GM23338 (cell line): ENCODE data around the gene DRD2. TPM values are rescaled to one million over a fixed set of nuclear protein-coding genes. Genes with fewer than 3 reads are reported as not detected.

ENCODE experiments used
- CTCF ChIP-seq, 2 experiments: fragments of 200-600 bp in 1 of 2; sonication (generic) in 1 of 2; conservative IDR thresholded peaks; 2 replicates each; pipeline versions ENCODE4 v1.5.1 to v1.6.1; 2016 to 2017; ENCODE audit warnings: antibody characterized with exemption in 2 of 2, low read depth in 2 of 2, mild to moderate bottlenecking in 2 of 2, moderate library complexity in 1 of 2
- ETS1 ChIP-seq: IDR thresholded peaks from 2 replicates; pipeline ENCODE4 v1.6.1; 2016; ENCODE audit warnings: antibody characterized with exemption
- EZH2 ChIP-seq: fragments of 200-600 bp; sonication (generic); IDR thresholded peaks from one replicate; pipeline ENCODE4 v1.8.0; 2017; ENCODE audit warnings: antibody characterized with exemption, mild to moderate bottlenecking, low read depth; ENCODE audit not compliant: unreplicated experiment
- EZH2phosphoT487 ChIP-seq: fragments of 200-600 bp; sonication (generic); IDR thresholded peaks from one replicate; pipeline ENCODE4 v1.8.1; 2018; ENCODE audit warnings: antibody characterized with exemption; ENCODE audit not compliant: unreplicated experiment
- JUNB ChIP-seq: IDR thresholded peaks from one replicate; pipeline ENCODE4 v1.6.1; 2016; ENCODE audit warnings: antibody characterized with exemption; ENCODE audit not compliant: unreplicated experiment
- NANOG ChIP-seq: IDR thresholded peaks from 2 replicates; pipeline ENCODE4 v1.6.1; 2016; ENCODE audit warnings: antibody characterized with exemption, borderline replicate concordance
- REST ChIP-seq: IDR thresholded peaks from one replicate; pipeline ENCODE4 v1.6.1; 2018; ENCODE audit warnings: antibody characterized with exemption; ENCODE audit not compliant: unreplicated experiment
- ZNF331 ChIP-seq: fragments of 250-450 bp; sonication (Bioruptor Pico); IDR thresholded peaks from 2 replicates; pipeline ENCODE4 v1.5.0; 2020; ENCODE audit warnings: low read depth, mild to moderate bottlenecking, moderate library complexity
- polyA plus RNA-seq: library from polyadenylated mRNA; unstranded; fragments of >200 nt; fragmentation: Nextera tagmentation; extraction: Ambion mirVana; gene quantifications from 2 replicates; pipeline ENCODE4 v1.2.1, GENCODE V29; 2016
- total RNA-seq: library from RNA; depleted of rRNA; stranded (reverse); fragments of >200 nt; shearing (Covaris generic); gene quantifications from 2 replicates; pipeline ENCODE4 v1.2.3, GENCODE V29; 2014
- TF ChIP-seq, protein P1 (sequence below): fragments of 250-450 bp; sonication (Bioruptor Pico); IDR thresholded peaks from 2 replicates; pipeline ENCODE4 v1.5.0; 2020; ENCODE audit warnings: mild to moderate bottlenecking, moderate library complexity

Gene DRD2
- total and polyA plus RNA-seq, 2 experiments from 2014 or later = 0.21 to 0.66 TPM

DNA sequence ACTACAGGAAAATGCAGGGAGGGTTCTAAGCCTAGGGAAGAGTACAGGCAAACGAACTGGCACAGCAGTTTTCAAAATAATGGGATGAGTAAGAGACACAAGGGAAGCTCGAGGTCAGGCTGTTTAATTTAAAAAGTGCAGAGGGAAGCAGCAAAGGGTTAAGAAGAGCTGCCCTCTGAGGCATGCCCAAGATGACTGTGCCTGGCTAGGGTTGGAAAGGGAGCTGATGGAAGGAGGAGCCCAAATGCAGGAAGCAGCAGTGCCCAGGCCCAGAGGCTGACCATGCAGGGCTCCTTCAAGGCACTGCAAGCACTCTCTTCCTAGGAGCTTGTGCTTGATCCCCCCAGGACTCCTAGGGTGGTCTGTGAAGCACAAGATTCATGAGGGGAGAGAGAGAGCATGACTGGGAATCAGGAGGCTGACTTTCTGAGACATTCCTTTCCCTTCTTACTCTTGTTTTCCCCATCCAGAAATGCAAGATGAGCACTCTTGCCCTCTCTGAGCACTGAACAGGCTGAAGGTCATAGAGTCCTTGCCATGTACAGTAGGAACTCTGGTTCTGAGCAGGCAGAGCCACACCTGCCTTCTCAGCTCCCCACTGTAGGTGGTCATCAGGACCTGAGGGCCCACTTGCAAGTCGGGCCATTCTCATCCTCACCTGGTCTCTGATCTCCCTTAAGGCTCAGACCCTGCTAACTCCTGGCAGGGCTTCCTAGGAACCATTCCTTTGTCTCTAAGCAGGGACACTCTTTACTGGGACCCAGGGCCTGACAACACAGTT, 46.7 kb upstream of the DRD2 start (continued):
- TF ChIP-seq, protein P1, sequence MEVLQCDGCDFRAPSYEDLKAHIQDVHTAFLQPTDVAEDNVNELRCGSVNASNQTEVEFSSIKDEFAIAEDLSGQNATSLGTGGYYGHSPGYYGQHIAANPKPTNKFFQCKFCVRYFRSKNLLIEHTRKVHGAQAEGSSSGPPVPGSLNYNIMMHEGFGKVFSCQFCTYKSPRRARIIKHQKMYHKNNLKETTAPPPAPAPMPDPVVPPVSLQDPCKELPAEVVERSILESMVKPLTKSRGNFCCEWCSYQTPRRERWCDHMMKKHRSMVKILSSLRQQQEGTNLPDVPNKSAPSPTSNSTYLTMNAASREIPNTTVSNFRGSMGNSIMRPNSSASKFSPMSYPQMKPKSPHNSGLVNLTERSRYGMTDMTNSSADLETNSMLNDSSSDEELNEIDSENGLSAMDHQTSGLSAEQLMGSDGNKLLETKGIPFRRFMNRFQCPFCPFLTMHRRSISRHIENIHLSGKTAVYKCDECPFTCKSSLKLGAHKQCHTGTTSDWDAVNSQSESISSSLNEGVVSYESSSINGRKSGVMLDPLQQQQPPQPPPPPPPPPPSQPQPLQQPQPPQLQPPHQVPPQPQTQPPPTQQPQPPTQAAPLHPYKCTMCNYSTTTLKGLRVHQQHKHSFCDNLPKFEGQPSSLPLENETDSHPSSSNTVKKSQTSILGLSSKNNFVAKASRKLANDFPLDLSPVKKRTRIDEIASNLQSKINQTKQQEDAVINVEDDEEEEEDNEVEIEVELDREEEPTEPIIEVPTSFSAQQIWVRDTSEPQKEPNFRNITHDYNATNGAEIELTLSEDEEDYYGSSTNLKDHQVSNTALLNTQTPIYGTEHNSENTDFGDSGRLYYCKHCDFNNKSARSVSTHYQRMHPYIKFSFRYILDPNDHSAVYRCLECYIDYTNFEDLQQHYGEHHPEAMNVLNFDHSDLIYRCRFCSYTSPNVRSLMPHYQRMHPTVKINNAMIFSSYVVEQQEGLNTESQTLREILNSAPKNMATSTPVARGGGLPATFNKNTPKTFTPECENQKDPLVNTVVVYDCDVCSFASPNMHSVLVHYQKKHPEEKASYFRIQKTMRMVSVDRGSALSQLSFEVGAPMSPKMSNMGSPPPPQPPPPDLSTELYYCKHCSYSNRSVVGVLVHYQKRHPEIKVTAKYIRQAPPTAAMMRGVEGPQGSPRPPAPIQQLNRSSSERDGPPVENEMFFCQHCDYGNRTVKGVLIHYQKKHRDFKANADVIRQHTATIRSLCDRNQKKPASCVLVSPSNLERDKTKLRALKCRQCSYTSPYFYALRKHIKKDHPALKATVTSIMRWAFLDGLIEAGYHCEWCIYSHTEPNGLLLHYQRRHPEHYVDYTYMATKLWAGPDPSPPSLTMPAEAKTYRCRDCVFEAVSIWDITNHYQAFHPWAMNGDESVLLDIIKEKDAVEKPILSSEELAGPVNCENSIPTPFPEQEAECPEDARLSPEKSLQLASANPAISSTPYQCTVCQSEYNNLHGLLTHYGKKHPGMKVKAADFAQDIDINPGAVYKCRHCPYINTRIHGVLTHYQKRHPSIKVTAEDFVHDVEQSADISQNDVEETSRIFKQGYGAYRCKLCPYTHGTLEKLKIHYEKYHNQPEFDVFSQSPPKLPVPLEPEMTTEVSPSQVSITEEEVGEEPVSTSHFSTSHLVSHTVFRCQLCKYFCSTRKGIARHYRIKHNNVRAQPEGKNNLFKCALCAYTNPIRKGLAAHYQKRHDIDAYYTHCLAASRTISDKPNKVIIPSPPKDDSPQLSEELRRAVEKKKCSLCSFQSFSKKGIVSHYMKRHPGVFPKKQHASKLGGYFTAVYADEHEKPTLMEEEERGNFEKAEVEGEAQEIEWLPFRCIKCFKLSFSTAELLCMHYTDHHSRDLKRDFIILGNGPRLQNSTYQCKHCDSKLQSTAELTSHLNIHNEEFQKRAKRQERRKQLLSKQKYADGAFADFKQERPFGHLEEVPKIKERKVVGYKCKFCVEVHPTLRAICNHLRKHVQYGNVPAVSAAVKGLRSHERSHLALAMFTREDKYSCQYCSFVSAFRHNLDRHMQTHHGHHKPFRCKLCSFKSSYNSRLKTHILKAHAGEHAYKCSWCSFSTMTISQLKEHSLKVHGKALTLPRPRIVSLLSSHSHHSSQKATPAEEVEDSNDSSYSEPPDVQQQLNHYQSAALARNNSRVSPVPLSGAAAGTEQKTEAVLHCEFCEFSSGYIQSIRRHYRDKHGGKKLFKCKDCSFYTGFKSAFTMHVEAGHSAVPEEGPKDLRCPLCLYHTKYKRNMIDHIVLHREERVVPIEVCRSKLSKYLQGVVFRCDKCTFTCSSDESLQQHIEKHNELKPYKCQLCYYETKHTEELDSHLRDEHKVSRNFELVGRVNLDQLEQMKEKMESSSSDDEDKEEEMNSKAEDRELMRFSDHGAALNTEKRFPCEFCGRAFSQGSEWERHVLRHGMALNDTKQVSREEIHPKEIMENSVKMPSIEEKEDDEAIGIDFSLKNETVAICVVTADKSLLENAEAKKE (CRISPR knock-in tag) = no peak
- TF ChIP-seq EZH2 (no peak), CTCF (conservative IDR thresholded peaks at IDR 0.05; ENCODE audit: low read depth in 2 of 2) (no peak), NANOG (no peak), EZH2phosphoT487 (no peak), ZNF331 (no peak), ETS1 (no peak), JUNB (no peak), REST (no peak)
